ENCODE measurements around the gene ANGPTL3.

DNA sequence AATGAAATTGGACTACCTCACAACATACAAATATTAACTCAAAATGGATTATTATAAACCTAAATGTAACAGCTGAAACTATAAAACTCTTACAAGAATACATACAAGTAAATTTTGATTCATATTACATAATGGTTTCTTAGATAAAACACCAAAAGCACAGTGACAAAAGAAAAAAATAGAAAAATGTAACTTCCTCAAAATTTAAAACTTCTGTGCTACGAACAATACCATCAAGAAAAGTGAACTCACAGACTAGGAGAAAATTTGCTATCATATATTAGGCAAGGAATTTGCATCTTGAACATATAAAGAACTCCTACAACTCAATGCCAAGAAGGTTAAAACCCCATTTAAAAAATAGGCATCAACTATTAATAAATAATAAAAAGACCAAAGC, 31.2 kb downstream of the ANGPTL3 start:
- TF ChIP-seq, protein P1, sequence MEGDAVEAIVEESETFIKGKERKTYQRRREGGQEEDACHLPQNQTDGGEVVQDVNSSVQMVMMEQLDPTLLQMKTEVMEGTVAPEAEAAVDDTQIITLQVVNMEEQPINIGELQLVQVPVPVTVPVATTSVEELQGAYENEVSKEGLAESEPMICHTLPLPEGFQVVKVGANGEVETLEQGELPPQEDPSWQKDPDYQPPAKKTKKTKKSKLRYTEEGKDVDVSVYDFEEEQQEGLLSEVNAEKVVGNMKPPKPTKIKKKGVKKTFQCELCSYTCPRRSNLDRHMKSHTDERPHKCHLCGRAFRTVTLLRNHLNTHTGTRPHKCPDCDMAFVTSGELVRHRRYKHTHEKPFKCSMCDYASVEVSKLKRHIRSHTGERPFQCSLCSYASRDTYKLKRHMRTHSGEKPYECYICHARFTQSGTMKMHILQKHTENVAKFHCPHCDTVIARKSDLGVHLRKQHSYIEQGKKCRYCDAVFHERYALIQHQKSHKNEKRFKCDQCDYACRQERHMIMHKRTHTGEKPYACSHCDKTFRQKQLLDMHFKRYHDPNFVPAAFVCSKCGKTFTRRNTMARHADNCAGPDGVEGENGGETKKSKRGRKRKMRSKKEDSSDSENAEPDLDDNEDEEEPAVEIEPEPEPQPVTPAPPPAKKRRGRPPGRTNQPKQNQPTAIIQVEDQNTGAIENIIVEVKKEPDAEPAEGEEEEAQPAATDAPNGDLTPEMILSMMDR (IDR thresholded peaks at IDR 0.05), result no peak
- TF ChIP-seq ZFX (IDR thresholded peaks at IDR 0.05; ENCODE audit: borderline replicate concordance), result no peak

Data from 22Rv1 (cell line).